GM04503 (cell line): ENCODE results near the gene CTCF.

Experiments
- DNase-seq: peaks from one replicate; pipeline ENCODE4 v3.0.0-alpha.2; 2012; ENCODE audit warnings: low read depth

The CTCF gene

DNA sequence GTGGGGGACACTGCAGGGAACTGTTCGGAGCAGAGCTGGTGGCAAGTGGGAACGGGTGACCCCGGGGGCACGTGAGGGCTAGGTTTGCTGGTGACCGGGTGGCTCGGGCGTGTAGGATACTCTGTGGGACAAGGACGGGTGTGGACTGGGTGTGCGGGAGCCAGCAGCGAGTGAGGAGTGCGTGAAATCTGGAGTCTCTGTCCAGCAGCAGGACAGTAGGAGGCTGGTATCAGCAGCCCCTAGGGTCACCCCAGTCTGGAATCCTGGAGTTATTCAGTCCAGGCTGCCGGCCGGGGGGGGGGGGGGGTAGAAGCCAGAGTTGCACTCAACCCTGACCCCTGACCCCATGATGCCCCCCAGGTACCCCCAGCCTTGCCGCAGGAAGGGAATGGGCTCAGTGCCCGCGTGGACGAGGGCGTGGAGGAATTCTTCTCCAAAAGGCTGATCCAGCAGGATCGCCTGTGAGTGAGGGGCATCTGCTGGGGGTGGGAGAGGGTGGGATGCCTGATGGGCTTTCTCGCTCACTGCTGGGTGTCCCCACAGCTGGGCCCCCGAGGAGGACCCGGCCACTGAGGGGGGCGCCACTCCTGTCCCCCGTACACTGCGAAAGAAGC, 91.6 kb downstream of the CTCF start:
- no peak for DNase-seq

GRCh38 chr16:67654403-67654911, 92.1 kb downstream of the CTCF start:
- DNase-seq: no peak

GRCh38 chr16:67655363-67655762, 93.0 kb downstream of the CTCF start:
- DNase-seq: no peak

- no peak for DNase-seq
Observed at GRCh38 chr16:67656344-67657016, 94.2 kb downstream of the CTCF start.

DNA sequence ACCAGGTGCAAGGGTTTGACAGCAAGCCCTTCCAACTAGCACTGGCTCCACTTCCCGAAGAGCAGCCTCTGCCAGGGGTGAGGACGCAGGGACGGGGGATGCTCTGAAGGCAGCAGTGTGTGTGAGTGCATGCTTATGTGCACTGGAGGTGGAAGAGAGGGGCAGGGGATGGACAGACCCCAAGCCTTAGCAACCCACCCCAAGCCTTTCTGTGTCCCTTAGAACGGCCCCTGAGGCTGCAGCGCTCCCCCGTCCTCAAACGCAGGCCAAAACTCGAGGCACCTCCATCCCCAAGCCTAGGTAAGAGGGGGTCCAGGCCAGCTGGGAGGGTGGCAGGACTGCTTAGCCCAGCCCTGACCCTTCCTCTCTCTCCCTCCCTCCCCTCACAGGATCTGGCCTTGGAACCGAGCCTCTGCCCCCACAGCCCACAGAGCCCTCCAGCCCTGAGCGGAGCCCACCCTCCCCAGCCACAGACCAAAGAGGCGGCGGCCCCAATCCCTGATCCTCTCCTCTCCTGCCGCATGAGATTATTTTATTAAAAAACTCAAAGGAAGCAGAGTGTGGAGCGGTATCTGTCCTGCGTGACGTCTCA, 94.8 kb downstream of the CTCF start:
- DNase-seq: no peak

DNA sequence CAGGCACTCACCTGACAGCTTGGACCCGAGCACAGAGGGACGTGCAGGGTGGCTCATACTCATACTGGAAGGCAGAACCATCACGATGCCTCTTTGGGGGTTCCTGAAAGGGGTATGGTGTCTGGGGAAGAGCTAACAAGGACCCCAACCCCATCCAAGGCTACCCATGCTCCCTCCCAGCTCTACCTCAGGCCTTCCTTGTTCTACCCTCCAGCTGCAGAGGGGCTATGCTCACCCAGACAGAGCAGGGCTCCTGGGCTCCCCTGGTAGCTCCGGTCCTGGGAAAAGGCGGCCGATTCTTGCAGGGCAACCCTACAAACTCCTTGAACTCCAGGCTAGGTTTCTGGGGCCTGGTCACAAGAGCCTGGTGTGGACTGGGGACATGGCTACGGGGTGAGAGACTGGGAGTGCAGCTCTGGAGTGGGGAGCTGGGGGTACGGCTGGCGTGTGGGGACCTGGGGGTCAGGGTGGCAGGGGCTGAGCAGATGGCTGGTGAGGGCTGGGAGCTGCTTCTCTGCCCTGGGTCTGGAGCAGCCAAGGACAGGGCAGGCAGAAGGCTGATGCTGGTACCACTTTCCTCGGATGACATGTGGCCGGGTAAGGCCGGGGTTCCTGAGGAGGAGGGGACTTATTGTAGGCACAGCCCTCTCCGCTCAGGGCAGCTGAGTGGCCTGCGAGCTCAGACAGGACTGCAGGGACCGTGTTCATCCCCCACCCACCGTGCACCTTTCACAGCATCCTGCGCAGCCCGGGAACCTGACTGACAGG, 95.6 kb downstream of the CTCF start:
- DNase-seq: no peak

GRCh38 chr16:67658849-67659674, 96.7 kb downstream of the CTCF start:
- DNase-seq: no peak

GRCh38 chr16:67659675-67660563, 97.6 kb downstream of the CTCF start, which contains the start of gene ACD:
TSS of gene ACD (minus strand) at chr16:67660260. CDS start at chr16:67660220, 40 bp downstream.
- peak; percentile 51 for DNase-seq

- DNase-seq: peak; percentile 61
Observed at GRCh38 chr16:67660564-67661028, 98.3 kb downstream of the CTCF start, which contains the start of gene PARD6A. TSS of gene PARD6A (plus strand) at chr16:67660960. CDS start at chr16:67661039, 79 bp downstream.

- DNase-seq: no peak
Observed at GRCh38 chr16:67661101-67661761, 98.9 kb downstream of the CTCF start.

DNA sequence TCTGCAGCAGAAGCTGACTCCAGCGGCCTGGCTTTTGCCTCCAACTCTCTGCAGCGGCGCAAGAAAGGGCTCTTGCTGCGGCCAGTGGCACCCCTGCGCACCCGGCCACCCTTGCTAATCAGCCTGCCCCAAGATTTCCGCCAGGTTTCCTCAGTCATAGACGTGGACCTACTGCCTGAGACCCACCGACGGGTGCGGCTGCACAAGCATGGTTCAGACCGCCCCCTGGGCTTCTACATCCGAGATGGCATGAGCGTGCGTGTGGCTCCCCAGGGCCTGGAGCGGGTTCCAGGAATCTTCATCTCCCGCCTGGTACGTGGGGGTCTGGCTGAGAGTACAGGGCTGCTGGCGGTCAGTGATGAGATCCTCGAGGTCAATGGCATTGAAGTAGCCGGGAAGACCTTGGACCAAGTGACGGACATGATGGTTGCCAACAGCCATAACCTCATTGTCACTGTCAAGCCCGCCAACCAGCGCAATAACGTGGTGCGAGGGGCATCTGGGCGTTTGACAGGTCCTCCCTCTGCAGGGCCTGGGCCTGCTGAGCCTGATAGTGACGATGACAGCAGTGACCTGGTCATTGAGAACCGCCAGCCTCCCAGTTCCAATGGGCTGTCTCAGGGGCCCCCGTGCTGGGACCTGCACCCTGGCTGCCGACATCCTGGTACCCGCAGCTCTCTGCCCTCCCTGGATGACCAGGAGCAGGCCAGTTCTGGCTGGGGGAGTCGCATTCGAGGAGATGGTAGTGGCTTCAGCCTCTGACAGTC, 99.7 kb downstream of the CTCF start:
- no peak for DNase-seq

DNA sequence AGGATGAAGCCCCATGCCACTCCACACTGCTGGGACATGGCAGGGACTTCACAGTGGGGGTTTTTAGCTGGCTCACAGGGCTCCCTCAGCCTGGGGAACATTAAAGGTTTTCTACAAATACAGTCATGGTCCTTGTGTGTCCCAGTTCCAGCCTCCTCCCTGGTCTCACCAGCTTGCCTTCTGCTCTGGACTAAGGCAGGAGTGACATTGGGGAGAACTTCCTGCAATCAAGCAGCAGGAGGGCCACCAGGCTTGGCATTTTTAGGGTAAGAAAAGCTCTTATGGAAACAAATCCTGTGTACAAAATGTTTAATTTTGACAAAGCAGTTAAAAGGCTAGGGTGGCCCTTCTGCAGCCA, 100.3 kb downstream of the CTCF start:
- DNase-seq: no peak

GRCh38 chr16:67663151-67663876, 101.0 kb downstream of the CTCF start:
- DNase-seq: no peak

DNA sequence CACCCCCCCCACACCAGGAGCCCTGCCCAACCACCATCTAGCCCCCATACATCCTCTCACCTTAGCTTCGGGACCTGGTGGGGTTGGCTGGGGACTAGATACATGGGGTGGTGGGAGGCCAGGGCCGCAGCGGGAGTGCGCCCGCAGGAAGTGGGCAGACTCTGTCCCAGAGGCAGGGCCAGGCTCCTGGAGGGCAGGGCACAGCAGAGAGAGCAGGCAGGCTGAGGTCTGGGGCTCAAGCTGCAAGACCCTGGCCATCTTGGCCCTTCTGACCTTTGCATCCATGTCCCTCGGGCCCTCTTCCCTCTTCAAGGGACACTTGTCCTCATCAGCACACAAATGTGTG, 101.5 kb downstream of the CTCF start:
- DNase-seq: no peak

- DNase-seq: no peak
Observed at GRCh38 chr16:67664258-67664657, 101.9 kb downstream of the CTCF start.

DNA sequence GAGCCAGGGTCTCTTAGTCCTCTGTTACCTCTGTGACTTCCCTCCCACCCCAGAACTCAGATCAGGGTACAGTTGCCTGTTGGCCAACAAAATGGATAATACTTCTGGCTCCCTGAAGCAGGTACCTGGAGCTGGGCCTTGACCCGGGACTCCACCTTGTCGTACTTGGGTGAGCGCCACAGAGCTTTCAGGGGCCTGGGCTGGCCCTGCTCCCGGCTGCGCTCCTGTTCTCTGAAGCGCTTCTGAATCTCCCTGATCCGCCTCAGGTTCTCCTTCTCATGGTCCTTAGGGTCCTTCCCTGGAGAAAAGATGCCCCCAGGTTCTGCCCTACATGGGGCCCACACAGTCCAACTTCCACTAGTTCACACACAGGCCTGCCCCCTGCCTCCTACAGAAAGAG, 102.5 kb downstream of the CTCF start:
- DNase-seq: no peak

- DNase-seq: no peak
Observed at GRCh38 chr16:67665598-67665997, 103.3 kb downstream of the CTCF start.

DNA sequence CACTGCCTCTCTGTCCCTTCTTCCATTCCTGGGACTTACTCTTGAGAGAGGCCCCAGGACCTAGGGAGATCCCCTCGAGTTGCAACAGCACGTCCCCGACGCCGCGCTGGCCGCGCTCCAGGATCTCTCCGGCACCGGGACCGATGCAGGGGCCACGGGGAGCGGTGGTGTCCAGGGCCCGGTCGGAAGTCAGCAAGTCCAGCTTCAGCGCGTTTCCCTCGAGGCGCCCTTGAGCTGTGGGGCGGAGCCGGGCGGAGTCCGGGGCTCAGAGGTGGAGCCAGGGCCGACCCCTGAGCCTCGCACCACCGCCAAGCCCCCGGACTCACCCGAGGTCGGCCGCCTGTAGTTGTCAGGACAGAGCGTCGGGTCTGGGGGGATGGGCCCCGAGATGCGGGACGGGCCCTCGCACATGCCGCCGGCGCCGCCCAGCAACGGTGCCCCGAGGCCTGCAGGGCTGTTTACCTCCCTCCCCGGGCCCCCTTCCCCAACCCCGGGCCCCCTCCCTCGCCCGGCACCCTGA, 103.8 kb downstream of the CTCF start:
- DNase-seq: no peak
